OCI-LY7 (cell line): Measurements from ENCODE around the gene S100Z. TPM values are rescaled to one million over a fixed set of nuclear protein-coding genes. Genes with fewer than 3 reads are reported as not detected.
"Not testable (repeated sequence)": the region's sequence is repeated elsewhere in the genome, so short reads cannot be mapped to it uniquely, and the experiment has no call there.

Experiments
- BruUV-seq: library from RNA; stranded (reverse); fragments of 400-500 nt; replicated peaks from 2 replicates; lab custom pipeline; 2021; lab: Mats Ljungman, UMichigan
- CTCF ChIA-PET: fragments of 300-600 bp; sonication (Branson Sonifier 250); formaldehyde crosslinking; loops from one replicate; lab custom pipeline; 2022; ENCODE audit warnings: antibody characterized with exemption; ENCODE audit not compliant: unreplicated experiment; lab: Charles Lee
- POLR2A ChIA-PET: fragments of 300-600 bp; sonication (Branson Sonifier 250); formaldehyde crosslinking; loops from one replicate; lab custom pipeline; 2022; ENCODE audit warnings: antibody characterized with exemption; lab: Charles Lee
- DNase-seq: peaks from one replicate; pipeline ENCODE4 v3.0.0-alpha.2; 2015; ENCODE audit warnings: low spot score
- H2AFZ ChIP-seq: fragments of 200-600 bp; sonication (generic), shearing (Covaris generic); 2 replicates; pipeline ENCODE4 v1.6.1; 2014; ENCODE audit warnings: mild to moderate bottlenecking, antibody characterized with exemption, low read length, moderate library complexity
- H3K27ac ChIP-seq: fragments of 200-600 bp; sonication (generic); 2 replicates; pipeline ENCODE4 v1.5.1; 2014; ENCODE audit warnings: mixed run types, low read depth, mild to moderate bottlenecking, moderate library complexity, low read length, inconsistent platforms; ENCODE audit not compliant: poor library complexity, severe bottlenecking
- H3K36me3 ChIP-seq: fragments of 200-600 bp; sonication (generic); 2 replicates; pipeline ENCODE4 v1.6.1; 2014; ENCODE audit warnings: mild to moderate bottlenecking, antibody characterized with exemption, low read length, moderate library complexity, mixed read lengths; ENCODE audit not compliant: insufficient read depth
- H3K4me1 ChIP-seq: fragments of 200-600 bp; sonication (generic); 2 replicates; pipeline ENCODE4 v1.5.1; 2014; ENCODE audit warnings: mild to moderate bottlenecking, low read length; ENCODE audit not compliant: insufficient read depth, poor library complexity, severe bottlenecking
- H3K4me2 ChIP-seq: fragments of 200-600 bp; sonication (generic); 2 replicates; pipeline ENCODE4 v1.6.1; 2014; ENCODE audit warnings: mild to moderate bottlenecking, low read length
- H3K4me3 ChIP-seq: fragments of 200-600 bp; sonication (generic); 2 replicates; pipeline ENCODE4 v1.5.1; 2014; ENCODE audit warnings: mild to moderate bottlenecking, low read depth, low read length; ENCODE audit not compliant: poor library complexity, severe bottlenecking
- H3K79me2 ChIP-seq: fragments of 200-600 bp; sonication (generic); 2 replicates; pipeline ENCODE4 v1.6.1; 2016; ENCODE audit warnings: low read depth, mild to moderate bottlenecking, low read length, moderate library complexity, mixed read lengths; ENCODE audit not compliant: insufficient read depth
- H3K9me2 ChIP-seq: fragments of 200-600 bp; sonication (generic); 2 replicates; pipeline ENCODE4 v1.6.1; 2016; ENCODE audit warnings: mild to moderate bottlenecking, low read length, mixed read lengths; ENCODE audit not compliant: insufficient read depth
- H3K9me3 ChIP-seq: fragments of 200-600 bp; sonication (generic); 2 replicates; pipeline ENCODE4 v1.6.1; 2014; ENCODE audit warnings: mild to moderate bottlenecking, mixed run types, low read length, mixed read lengths
- H4K20me1 ChIP-seq: fragments of 200-600 bp; sonication (generic); 2 replicates; pipeline ENCODE4 v1.6.1; 2014; ENCODE audit warnings: mild to moderate bottlenecking, antibody characterized with exemption, low read length, moderate library complexity, mixed read lengths; ENCODE audit not compliant: insufficient read depth
- CTCF ChIP-seq: fragments of 200-600 bp; sonication (generic); conservative IDR thresholded peaks from 2 replicates; pipeline ENCODE4 v1.5.1; 2014; ENCODE audit warnings: mild to moderate bottlenecking, antibody characterized with exemption, low read length, moderate library complexity, mixed read lengths
- EZH2phosphoT487 ChIP-seq: fragments of 200-600 bp; sonication (generic); IDR thresholded peaks from 2 replicates; pipeline ENCODE4 v1.6.1; 2018; ENCODE audit warnings: low read depth, borderline replicate concordance, mild to moderate bottlenecking, mixed run types, antibody characterized with exemption, low read length, moderate library complexity, mixed read lengths
- intact Hi-C: fragments of 100-400 bp; cut with micrococcal nuclease; formaldehyde crosslinking; loops from one replicate; pipeline ENCODE4 v1.10.0; 2022; ENCODE audit not compliant: unreplicated experiment
- total RNA-seq, 2 experiments: library from RNA; depleted of rRNA in 1 of 2; stranded (reverse); fragments of >200 nt in 1 of 2; shearing (Covaris generic) in 1 of 2; gene quantifications; 2 replicates each; pipeline ENCODE4 v1.2.3, GENCODE V29; 2014 to 2022

S100Z gene
- total RNA-seq, 2 experiments from 2014 or later, result 51.1 to 66.6 TPM

- no peak overlapping the region for H2AFZ ChIP-seq
These were observed 29.3 kb upstream of the S100Z start for GRCh38 chr5:76820526-76820890.

GRCh38 chr5:76821136-76821535 lies 28.7 kb upstream of the S100Z start:
- no peak overlapping the region for H3K4me3 ChIP-seq
- no peaks in the 10 kb centered on the region for H3K9me2 ChIP-seq
- no peak for DNase-seq
- no peaks in the 10 kb centered on the region for H3K4me1 ChIP-seq
- no peak overlapping the region for H2AFZ ChIP-seq
- BruUV-seq, result no TSS peak
- no peaks in the 10 kb centered on the region for H4K20me1 ChIP-seq
- H3K79me2 ChIP-seq, result no peaks in the 10 kb centered on the region
- no peaks in the 10 kb centered on the region for H3K36me3 ChIP-seq
- POLR2A ChIA-PET, result no interaction called here
- intact Hi-C loops, result no loop called here
- no peak overlapping the region for H3K4me2 ChIP-seq
- CTCF ChIA-PET, result no interaction called here
- H3K27ac ChIP-seq, result no peak overlapping the region
- no peaks in the 10 kb centered on the region for H3K9me3 ChIP-seq
- TF ChIP-seq EZH2phosphoT487 (no peak), CTCF (0 out of 2 replicates have a peak, but pooled peaks have one; percentile 18)

More at GRCh38 chr5:76820526-76820890, 29.3 kb upstream of the S100Z start:
- CTCF ChIA-PET, result no interaction called here
- Histone ChIP-seq H3K9me2 (no peaks in the 10 kb centered on the region), H3K79me2 (no peaks in the 10 kb centered on the region), H3K27ac (no peak overlapping the region), H4K20me1 (no peaks in the 10 kb centered on the region), H3K4me3 (no peak overlapping the region), H3K4me2 (no peak overlapping the region), H3K36me3 (no peaks in the 10 kb centered on the region), H3K4me1 (no peaks in the 10 kb centered on the region), H3K9me3 (no peaks in the 10 kb centered on the region)
- intact Hi-C loops, result no loop called here
- no peak for DNase-seq
- BruUV-seq, result no TSS peak
- POLR2A ChIA-PET, result no interaction called here
- TF ChIP-seq CTCF (no peak), EZH2phosphoT487 (no peak)

GRCh38 chr5:76822105-76822731 lies 27.6 kb upstream of the S100Z start:
- H3K9me2 ChIP-seq, CTCF ChIA-PET, H4K20me1 ChIP-seq, H3K4me3 ChIP-seq, H3K4me1 ChIP-seq, intact Hi-C loops, H2AFZ ChIP-seq, H3K4me2 ChIP-seq, H3K79me2 ChIP-seq, H3K27ac ChIP-seq, H3K36me3 ChIP-seq, DNase-seq, H3K9me3 ChIP-seq, BruUV-seq: not testable (repeated sequence)
- POLR2A ChIA-PET, result interaction anchor here (0.6 kb wide), 1 partner anchor 531 kb away, joined by 3 read pairs; no protein-coding TSS in a partner anchor

GRCh38 chr5:76826416-76826815 lies 23.4 kb upstream of the S100Z start:
- intact Hi-C loops, CTCF ChIA-PET, H3K9me2 ChIP-seq, H3K4me3 ChIP-seq, POLR2A ChIA-PET, H4K20me1 ChIP-seq, H3K79me2 ChIP-seq, H3K36me3 ChIP-seq, H2AFZ ChIP-seq, BruUV-seq, H3K9me3 ChIP-seq, H3K4me2 ChIP-seq, DNase-seq, H3K4me1 ChIP-seq, H3K27ac ChIP-seq: not testable (repeated sequence)
